ENCODE data around the gene ITGA3. TPM values are rescaled to one million over a fixed set of nuclear protein-coding genes. Genes with fewer than 3 reads are reported as not detected.

Gene ITGA3
- total and polyA plus RNA-seq, 2 experiments from 2014 or later: 105 to 330 TPM

DNA sequence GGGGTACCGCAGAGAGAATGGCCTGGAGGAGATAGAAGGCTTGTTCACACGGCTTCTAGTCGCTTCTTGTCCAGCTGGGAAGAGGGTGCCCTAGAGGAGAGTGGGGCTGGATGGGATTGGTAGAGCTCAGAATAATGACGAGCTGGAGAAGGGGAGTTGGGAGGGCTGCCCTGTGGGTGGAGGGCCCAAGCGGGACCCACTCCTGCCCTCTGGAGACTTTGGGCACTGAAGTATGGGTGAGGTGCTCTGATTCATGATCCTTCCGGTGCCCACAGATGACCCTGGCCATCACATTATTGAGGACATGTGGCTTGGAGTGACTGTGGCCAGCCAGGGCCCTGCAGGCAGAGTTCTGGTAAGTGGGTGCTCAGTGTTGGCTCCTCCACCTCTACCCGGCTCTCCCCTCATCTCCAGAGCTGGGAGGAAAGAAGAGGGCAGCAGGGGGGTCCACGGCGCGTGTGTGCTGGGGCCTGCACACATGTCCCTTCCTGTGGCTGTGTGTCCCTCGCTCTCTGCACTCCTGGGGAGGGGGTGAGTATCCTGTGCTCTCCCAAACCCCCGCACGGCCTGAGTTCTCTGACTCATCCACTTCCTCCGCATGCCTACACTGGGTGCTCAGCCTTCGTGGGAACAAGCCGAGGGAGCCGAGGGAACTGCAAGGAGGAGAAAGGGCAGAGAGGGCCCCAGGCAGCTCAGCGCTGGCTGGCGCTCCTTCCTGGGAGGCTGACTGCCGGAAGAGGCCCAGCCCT, 8.5 kb downstream of the ITGA3 start:
- H3K27me3 ChIP-seq (replicated peaks; ENCODE audit: insufficient read depth): no peaks in the 10 kb centered on the region
- H3K9ac ChIP-seq: peak overlapping the region; percentile 83
- DNase-seq: peak; percentile 99
- peaks cover 73% of the 10 kb centered on the region for H3F3A ChIP-seq (ENCODE audit: insufficient read depth)
- in situ Hi-C loops (cut with MboI): no loop called here
- 0 out of 2 replicates have a peak overlapping the region, but pooled peaks have one; percentile 7 for H2AFZ ChIP-seq
- peaks cover 75% of the 10 kb centered on the region for H3K79me2 ChIP-seq (ENCODE audit: insufficient read depth)
- peak overlapping the region; percentile 97 for H3K27ac ChIP-seq
- H3K4me1 ChIP-seq (ENCODE audit: insufficient read depth): peaks cover 80% of the 10 kb centered on the region
- peaks cover 22% of the 10 kb centered on the region for H3K36me3 ChIP-seq (ENCODE audit: low read depth)
- peak overlapping the region; percentile 23 for H3K4me3 ChIP-seq
- no peaks in the 10 kb centered on the region for H3K9me2 ChIP-seq (ENCODE audit: insufficient read depth)
- no peaks in the 10 kb centered on the region for H4K20me1 ChIP-seq (ENCODE audit: insufficient read depth)
- no peak for TF ChIP-seq EZH2 (IDR thresholded peaks at IDR 0.05; ENCODE audit: insufficient read depth, poor library complexity, severe bottlenecking)
- TF ChIP-seq EZH2phosphoT487 (IDR thresholded peaks at IDR 0.05; ENCODE audit: insufficient read depth, low read depth): no peak
- no peaks in the 10 kb centered on the region for H3K9me3 ChIP-seq (ENCODE audit: low read depth)
- H3K4me2 ChIP-seq (ENCODE audit: unreplicated experiment): peak overlapping the region; percentile 90
- WGBS, 2 experiments (ENCODE audit: low coverage in 1 of 2, low lambda C conversion rate in 2 of 2, missing lambda C conversion rate in 2 of 2): 18 to 20% methylated on average over 20 of the region's 20 CpGs

DNA sequence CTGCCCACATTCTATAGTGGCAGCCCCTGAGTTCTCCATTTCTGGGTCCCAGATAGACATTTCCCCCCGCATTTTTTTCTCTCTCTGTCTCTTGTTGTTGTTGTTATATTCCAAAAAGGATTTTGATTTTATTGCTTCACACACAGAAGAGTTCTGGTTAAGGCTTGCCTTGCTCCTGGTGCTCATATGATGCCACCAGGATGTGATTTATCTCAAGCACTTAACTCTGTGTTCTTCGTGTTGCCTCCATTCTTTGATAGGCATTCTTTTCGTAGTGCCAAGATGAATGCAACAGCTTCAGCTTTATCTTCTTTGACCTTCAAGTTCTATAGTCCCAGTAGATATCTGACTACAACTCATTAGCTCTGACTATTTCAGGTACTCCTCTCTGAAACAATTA, 9.1 kb downstream of the ITGA3 start:
- H3K4me3 ChIP-seq: peak overlapping the region; percentile 23
- peaks cover 29% of the 10 kb centered on the region for H3K36me3 ChIP-seq (ENCODE audit: low read depth)
- H3K79me2 ChIP-seq (ENCODE audit: insufficient read depth): peaks cover 75% of the 10 kb centered on the region
- peaks cover 70% of the 10 kb centered on the region for H3F3A ChIP-seq (ENCODE audit: insufficient read depth)
- H3K4me2 ChIP-seq (ENCODE audit: unreplicated experiment): peak overlapping the region; percentile 77
- 0 out of 2 replicates have a peak overlapping the region, but pooled peaks have one; percentile 7 for H2AFZ ChIP-seq
- H3K9ac ChIP-seq: peak overlapping the region; percentile 83
- DNase-seq: no peak
- peaks cover 74% of the 10 kb centered on the region for H3K4me1 ChIP-seq (ENCODE audit: insufficient read depth)
- in situ Hi-C loops (cut with MboI): no loop called here
- H3K9me2 ChIP-seq (ENCODE audit: insufficient read depth): no peaks in the 10 kb centered on the region
- 50 to 54% methylated on average over 3 of the region's 3 CpGs for WGBS, 2 experiments (ENCODE audit: low coverage in 1 of 2, low lambda C conversion rate in 2 of 2, missing lambda C conversion rate in 2 of 2)
- H3K27ac ChIP-seq: peak overlapping the region; percentile 97
- no peaks in the 10 kb centered on the region for H3K9me3 ChIP-seq (ENCODE audit: low read depth)
- no peaks in the 10 kb centered on the region for H3K27me3 ChIP-seq (replicated peaks; ENCODE audit: insufficient read depth)
- no peaks in the 10 kb centered on the region for H4K20me1 ChIP-seq (ENCODE audit: insufficient read depth)
- TF ChIP-seq EZH2 (IDR thresholded peaks at IDR 0.05; ENCODE audit: insufficient read depth, poor library complexity, severe bottlenecking): no peak
- no peak for TF ChIP-seq EZH2phosphoT487 (IDR thresholded peaks at IDR 0.05; ENCODE audit: insufficient read depth, low read depth)

DNA sequence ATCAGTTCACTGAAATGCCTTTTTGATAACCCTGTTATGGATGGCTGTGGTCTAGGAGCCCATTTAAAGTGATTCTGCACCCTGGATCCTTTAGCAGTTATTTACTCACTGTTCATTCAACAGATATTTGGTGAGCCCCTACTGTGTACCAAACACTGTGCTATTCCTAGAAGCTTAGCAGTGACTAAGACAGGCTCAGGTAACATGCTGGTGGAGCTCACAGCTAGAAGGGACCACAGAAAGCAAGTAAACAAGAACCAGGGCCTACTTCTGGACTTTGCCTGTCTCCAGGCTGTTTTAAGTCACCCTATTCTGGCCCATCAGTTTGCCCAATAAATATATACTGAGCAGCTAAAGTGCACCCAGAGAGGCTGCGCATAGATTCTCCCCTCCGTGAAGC, 11.1 kb downstream of the ITGA3 start:
- H4K20me1 ChIP-seq (ENCODE audit: insufficient read depth): no peaks in the 10 kb centered on the region
- peak overlapping the region; percentile 97 for H3K27ac ChIP-seq
- no peaks in the 10 kb centered on the region for H3K27me3 ChIP-seq (replicated peaks; ENCODE audit: insufficient read depth)
- peak overlapping the region; percentile 83; the same call in 1 of the 2 replicates for H3K9ac ChIP-seq
- no peak for TF ChIP-seq EZH2phosphoT487 (IDR thresholded peaks at IDR 0.05; ENCODE audit: insufficient read depth, low read depth)
- TF ChIP-seq EZH2 (IDR thresholded peaks at IDR 0.05; ENCODE audit: insufficient read depth, poor library complexity, severe bottlenecking): no peak
- in situ Hi-C loops (cut with MboI): no loop called here
- peaks cover 55% of the 10 kb centered on the region for H3K4me1 ChIP-seq (ENCODE audit: insufficient read depth)
- peaks cover 47% of the 10 kb centered on the region for H3K36me3 ChIP-seq (ENCODE audit: low read depth)
- no peaks in the 10 kb centered on the region for H3K9me2 ChIP-seq (ENCODE audit: insufficient read depth)
- H3K4me2 ChIP-seq (ENCODE audit: unreplicated experiment): no peak overlapping the region
- H3K9me3 ChIP-seq (ENCODE audit: low read depth): no peaks in the 10 kb centered on the region
- peaks cover 75% of the 10 kb centered on the region for H3K79me2 ChIP-seq (ENCODE audit: insufficient read depth)
- DNase-seq: no peak
- H3K4me3 ChIP-seq: no peak overlapping the region
- H2AFZ ChIP-seq: no peak overlapping the region
- WGBS, 2 experiments (ENCODE audit: low coverage in 1 of 2, low lambda C conversion rate in 2 of 2, missing lambda C conversion rate in 2 of 2): 92 to 100% methylated on average over 2 of the region's 2 CpGs
- H3F3A ChIP-seq (ENCODE audit: insufficient read depth): peaks cover 51% of the 10 kb centered on the region

DNA sequence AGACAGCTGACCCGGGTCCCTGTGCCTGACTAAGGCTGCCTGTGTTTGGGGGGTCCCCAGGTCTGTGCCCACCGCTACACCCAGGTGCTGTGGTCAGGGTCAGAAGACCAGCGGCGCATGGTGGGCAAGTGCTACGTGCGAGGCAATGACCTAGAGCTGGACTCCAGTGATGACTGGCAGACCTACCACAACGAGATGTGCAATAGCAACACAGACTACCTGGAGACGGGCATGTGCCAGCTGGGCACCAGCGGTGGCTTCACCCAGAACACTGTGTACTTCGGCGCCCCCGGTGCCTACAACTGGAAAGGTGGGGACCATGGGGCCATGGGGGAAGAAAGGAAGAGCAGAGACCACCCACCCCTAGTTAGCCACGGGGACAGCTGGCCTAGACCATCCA, 12.1 kb downstream of the ITGA3 start:
- Histone ChIP-seq H3K4me3 (no peak overlapping the region), H3K79me2 (ENCODE audit: insufficient read depth) (peaks cover 78% of the 10 kb centered on the region), H4K20me1 (ENCODE audit: insufficient read depth) (no peaks in the 10 kb centered on the region), H3K4me2 (ENCODE audit: unreplicated experiment) (no peak overlapping the region), H3K9me2 (ENCODE audit: insufficient read depth) (no peaks in the 10 kb centered on the region), H3K27ac (no peak overlapping the region), H3K36me3 (ENCODE audit: low read depth) (peaks cover 55% of the 10 kb centered on the region), H3K9ac (0 out of 2 replicates have a peak overlapping the region, but pooled peaks have one; percentile 16), H3K27me3 (replicated peaks; ENCODE audit: insufficient read depth) (no peaks in the 10 kb centered on the region), H2AFZ (no peak overlapping the region), H3K9me3 (ENCODE audit: low read depth) (no peaks in the 10 kb centered on the region), H3F3A (ENCODE audit: insufficient read depth) (peaks cover 45% of the 10 kb centered on the region), H3K4me1 (ENCODE audit: insufficient read depth) (peaks cover 45% of the 10 kb centered on the region)
- WGBS, 2 experiments (ENCODE audit: low coverage in 1 of 2, low lambda C conversion rate in 2 of 2, missing lambda C conversion rate in 2 of 2): 84 to 91% methylated on average over 13 of the region's 13 CpGs
- in situ Hi-C loops (cut with MboI): no loop called here
- TF ChIP-seq EZH2 (IDR thresholded peaks at IDR 0.05; ENCODE audit: insufficient read depth, poor library complexity, severe bottlenecking) (no peak), EZH2phosphoT487 (IDR thresholded peaks at IDR 0.05; ENCODE audit: insufficient read depth, low read depth) (no peak)
- DNase-seq: no peak
